HS-27A (cell line): ENCODE results near the gene TMEM233.
"Not testable (repeated sequence)": the region's sequence is repeated elsewhere in the genome, so short reads cannot be mapped to it uniquely, and the experiment has no call there.

ENCODE experiments used
- DNase-seq: peaks from one replicate; pipeline ENCODE4 v3.0.0-alpha.2; 2012; ENCODE audit warnings: low read depth, missing footprints

Gene TMEM233

GRCh38 chr12:119658166-119658565 is 64.6 kb downstream of the TMEM233 start:
- DNase-seq = not testable (repeated sequence)

DNA sequence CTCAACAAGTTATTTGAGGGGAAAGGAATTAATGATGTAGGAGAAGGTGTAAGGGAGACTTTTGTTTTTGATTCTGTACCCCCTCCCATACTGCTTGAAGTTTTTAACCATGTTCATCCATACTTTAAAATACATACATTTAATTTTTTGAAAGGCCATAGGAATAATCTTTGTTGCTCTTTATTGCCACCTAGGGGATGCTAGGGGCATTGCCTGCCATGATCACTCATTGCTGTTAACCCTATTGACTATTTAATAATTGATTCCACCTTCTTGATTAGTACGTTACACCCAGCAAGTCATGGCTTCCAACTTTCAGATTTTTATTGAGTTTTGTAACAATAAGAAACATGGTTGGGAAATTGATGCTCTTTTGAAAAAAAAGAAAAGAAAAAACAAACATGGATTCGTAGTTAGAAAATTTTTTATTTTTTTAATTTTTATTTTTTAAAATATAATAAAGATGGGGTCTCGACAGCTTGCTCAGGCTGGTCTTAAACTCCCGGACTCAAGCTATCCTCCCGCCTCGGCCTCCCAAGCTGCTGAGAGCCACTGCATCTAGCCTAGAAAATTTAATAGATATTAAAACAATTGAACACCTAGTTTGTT is 65.8 kb downstream of the TMEM233 start:
- DNase-seq = no peak

- no peak for DNase-seq
Observed at GRCh38 chr12:119660076-119660475, 66.5 kb downstream of the TMEM233 start.

DNA sequence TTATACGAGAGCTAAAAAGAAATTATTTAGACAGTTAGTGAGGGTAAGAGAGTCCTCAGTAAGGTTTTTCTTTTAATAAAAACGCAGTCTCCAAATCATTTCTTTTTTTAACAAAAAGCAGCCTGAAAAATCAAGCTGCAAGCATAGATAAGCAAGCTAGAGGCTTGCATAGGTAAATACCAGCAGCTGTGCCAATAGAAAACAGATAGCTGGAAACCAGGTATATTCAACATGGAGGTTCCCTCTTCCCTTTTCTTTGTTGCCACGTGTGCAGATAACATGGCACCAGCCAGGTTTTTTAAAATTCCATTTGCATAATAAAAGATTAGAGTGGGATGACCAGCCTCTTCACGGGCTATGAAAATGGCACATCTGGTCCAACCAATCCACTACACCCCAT is 68.3 kb downstream of the TMEM233 start:
- DNase-seq = no peak

GRCh38 chr12:119664642-119665041 is 71.1 kb downstream of the TMEM233 start:
- DNase-seq = no peak

DNA sequence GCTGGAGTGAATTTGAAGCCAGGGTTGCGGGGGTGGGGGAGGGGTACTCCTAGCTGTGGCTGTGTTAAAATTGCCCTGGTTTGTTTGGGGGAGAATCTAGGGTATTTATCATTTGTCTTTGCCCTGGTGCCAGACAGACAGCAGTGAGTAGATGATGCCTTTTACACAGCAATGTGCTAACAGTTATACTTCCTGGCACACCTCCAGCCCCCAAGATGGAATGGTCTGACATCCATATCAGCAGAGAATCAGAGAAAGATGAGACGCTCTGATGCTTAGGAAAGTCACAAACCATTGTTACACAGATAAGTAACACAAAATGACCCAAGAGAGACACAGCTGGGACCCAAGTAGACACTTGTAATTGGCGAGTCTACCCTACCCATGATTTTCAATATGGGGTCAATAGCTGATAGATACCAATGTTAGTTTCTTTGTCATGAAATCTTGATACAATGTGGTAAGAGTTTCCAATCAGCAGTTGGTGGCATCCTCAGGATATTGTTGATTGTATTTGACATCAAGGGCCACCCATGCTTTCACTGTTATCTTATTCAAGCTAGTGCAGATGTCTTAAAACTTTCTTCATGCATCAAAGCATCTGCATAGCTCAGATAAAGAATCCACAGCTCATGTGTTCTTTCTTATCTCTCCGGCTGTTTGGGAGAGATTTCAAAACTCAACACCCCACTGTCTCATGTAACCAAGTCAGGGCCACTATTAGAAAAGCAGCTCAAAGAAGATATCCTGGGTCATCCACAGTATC is 71.8 kb downstream of the TMEM233 start:
- no peak for DNase-seq

DNA sequence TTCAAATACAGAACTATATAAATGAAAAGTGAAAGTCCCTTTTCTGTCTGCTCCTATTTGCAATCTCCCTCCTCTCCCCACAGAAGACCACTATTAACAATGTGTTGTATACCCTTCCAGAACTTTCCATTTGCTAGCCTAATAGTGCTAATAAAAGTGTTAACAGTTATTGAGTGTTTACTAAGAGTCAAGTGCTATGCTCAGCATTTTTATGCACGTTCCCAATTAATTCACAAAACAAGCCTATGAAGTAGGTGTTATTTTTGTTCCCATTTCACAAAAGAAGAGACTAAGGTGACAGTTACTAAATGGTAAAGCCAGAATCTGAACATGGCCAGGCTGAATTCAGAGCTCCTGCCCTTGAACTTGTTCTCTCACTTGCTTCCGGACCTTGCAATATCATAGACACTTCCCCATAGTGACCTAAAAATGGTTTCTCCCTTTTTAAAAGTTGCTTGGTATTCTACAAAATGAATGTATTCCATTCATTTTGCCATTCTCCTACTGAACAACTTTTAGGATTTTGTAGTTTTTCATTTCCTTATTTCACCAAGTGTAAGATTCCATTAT is 72.7 kb downstream of the TMEM233 start:
- no peak for DNase-seq

DNA sequence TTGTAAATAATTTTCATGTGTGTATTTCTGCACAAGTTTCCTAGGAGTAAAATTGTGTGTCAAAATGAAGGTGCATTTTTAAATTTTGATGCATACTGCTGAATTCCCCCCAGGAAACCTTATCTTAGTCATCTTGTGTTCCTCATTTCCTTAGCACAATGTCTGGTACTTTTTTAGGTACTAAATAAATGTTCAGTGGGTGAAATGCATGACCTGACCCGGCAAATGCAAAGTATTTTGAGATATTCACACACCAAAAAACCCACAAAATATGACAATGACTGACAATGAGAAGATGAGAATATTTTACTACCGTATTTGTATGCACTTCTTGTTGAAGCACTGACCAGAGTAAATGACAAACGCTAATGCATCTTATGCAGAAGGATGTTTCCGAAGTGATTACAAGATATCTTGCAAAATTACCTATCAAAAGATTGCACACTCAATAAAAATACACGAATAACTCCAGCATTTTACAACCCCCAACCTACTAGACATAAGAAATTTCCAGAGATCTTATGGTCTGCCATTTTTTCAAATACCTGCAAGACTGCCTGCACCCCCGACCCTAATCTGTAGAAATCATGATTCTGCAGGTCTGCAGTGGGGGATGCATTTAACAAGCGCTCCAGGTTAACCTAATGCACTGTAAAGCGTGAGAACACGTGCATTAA is 73.5 kb downstream of the TMEM233 start:
- no peak for DNase-seq

- peak; percentile 86 for DNase-seq
Observed at GRCh38 chr12:119667577-119668323, 74.2 kb downstream of the TMEM233 start, which contains the start of gene PRKAB1. PRKAB1 (plus strand) TSS chr12:119668133; CDS start chr12:119668245, 112 bp downstream.

GRCh38 chr12:119668324-119668841 is 74.8 kb downstream of the TMEM233 start:
- no peak for DNase-seq

GRCh38 chr12:119669744-119670472 is 76.3 kb downstream of the TMEM233 start:
- no peak for DNase-seq

DNA sequence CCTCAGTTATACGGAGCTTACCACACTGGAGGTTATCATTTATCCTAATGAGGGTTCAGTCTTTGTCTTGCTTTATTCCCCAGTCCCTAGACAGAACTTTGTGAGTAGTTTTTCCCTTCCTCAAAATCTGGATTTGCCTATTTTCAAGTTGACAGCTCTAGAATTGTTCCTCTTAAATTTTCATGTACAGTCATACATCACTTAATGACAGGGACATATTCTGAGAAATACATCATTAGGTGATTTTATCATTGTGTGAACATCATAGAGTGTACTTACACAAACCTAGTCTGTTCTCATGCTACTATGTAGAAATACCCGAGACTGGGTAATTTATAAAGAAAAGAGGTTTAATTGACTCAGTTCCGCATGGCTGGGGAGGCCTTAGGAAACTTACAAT is 77.5 kb downstream of the TMEM233 start:
- DNase-seq = no peak

DNA sequence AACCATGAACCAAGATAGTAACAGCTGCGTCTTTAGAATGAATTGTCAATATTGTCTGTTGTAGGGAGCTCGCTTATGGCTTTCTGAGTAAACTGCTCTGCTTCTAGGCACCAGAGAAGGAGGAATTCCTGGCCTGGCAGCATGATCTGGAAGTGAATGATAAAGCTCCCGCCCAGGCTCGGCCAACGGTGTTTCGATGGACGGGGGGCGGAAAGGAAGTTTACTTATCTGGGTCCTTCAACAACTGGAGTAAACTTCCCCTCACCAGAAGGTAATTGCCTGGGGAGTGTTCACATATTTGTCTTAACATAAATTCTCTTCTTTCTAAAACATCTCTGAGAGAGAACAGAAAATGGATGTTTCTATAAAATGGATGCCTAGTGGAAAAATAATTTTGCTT is 78.6 kb downstream of the TMEM233 start:
- no peak for DNase-seq

DNA sequence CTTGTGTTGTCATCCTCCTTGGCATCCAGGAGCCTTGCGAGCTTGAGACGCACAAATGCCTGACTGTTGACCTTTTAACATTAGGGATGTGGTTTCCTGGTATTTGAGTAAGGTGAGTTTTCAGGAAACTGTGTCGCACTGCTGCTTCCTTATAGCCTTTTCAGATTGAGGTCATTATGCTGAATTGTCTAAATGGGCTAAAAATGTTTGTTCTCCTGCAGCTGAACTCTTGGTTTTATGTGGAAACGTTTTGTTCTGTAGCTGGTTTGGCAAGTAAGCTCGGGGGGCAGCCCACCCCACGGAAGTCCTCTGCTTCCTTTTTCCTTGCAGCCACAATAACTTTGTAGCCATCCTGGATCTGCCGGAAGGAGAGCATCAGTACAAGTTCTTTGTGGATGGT is 80.1 kb downstream of the TMEM233 start:
- no peak for DNase-seq

GRCh38 chr12:119674560-119674959 is 81.0 kb downstream of the TMEM233 start:
- DNase-seq = no peak

- no peak for DNase-seq
Observed at GRCh38 chr12:119676022-119676421, 82.4 kb downstream of the TMEM233 start.

DNA sequence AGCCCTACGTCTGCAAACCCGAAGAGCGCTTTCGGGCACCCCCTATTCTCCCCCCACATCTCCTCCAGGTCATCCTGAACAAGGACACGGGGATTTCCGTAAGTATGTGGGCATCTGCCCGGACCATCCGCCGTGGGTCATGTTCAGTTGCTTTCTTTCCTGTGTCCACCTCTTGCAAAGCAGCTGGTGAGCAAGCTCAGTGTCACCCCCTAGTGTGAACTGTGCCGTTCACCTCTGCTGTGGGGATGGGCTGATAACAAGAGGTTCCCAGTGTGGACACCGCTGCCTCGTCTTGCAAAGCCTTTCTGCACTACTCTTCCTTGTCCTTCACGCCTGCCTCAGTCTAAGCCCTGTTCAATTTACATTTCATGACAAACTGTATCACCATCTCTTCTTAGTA is 83.0 kb downstream of the TMEM233 start:
- DNase-seq = no peak

DNA sequence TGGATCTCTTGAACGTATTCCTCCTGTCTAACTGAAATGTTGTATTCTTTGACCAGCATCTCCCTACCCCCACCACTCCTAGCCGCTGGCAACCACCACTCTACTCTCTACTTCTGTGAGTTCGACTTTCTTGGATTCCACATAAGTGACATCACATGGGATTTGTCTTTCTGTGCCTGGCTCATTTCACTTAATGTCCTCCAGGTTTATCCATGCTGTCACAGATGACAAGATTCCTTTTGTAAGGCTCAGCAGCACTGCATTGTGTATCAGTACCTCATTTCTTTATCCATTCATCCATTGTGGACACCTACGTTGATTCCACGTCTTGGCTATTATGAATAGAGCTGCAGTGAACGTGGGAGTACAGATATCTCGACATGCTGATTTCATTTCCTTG is 84.9 kb downstream of the TMEM233 start:
- DNase-seq = no peak

DNA sequence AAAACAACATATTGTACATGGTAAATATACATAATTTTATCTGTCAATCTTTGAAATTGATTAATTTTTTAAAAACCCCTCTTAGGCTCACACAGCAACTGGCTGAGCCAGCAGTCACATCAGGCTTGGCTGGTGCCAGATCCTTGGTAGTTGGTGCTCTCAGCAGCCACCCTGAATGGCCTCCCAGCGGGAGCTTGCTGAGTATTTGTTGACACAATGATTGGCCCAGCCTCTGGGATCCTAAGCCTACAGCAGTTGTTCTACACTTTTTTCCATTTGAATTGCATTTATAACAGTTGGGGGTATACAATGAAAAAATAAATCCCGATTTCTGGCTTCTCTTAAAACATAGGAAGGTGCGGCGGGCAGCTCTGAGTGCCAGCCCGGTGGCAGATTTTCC is 85.5 kb downstream of the TMEM233 start:
- no peak for DNase-seq

GRCh38 chr12:119679490-119679889 is 85.9 kb downstream of the TMEM233 start:
- no peak for DNase-seq

GRCh38 chr12:119681111-119681510 is 87.5 kb downstream of the TMEM233 start:
- DNase-seq = no peak
